Spleen (tissue), 11 donors: Measurements from ENCODE around the gene SHANK2. TPM values are rescaled to one million over a fixed set of nuclear protein-coding genes. Genes with fewer than 3 reads are reported as not detected.

ENCODE experiments used
- DNase-seq: peaks from one replicate; pipeline ENCODE4 v3.0.0-alpha.2; 2020
- H3K27ac ChIP-seq, 8 donors: fragments of 200-600 bp; sonication (generic) in 7 of 8; 1 replicate in 4 of 8; 2 replicates in 4 of 8; pipeline versions ENCODE4 v1.5.0 to v1.8.0; 2016 to 2021; ENCODE audit warnings: inconsistent platforms in 4 of 8, mild to moderate bottlenecking in 4 of 8, moderate library complexity in 1 of 8
- H3K27me3 ChIP-seq, 7 donors: fragments of 200-600 bp; sonication (generic) in 6 of 7; replicated peaks in 1 of 7; 1 replicate in 4 of 7; 2 replicates in 3 of 7; pipeline versions ENCODE4 v1.5.0 to v1.8.0; 2016 to 2021; ENCODE audit warnings: inconsistent platforms in 3 of 7, mild to moderate bottlenecking in 1 of 7
- H3K36me3 ChIP-seq, 6 donors: fragments of 200-600 bp; sonication (generic) in 5 of 6; 1 replicate in 4 of 6; 2 replicates in 2 of 6; pipeline versions ENCODE4 v1.5.0 to v1.8.0; 2016 to 2021; ENCODE audit warnings: inconsistent platforms in 2 of 6
- H3K4me1 ChIP-seq, 6 donors: fragments of 200-600 bp; sonication (generic) in 5 of 6; 1 replicate in 3 of 6; 2 replicates in 3 of 6; pipeline versions ENCODE4 v1.5.0 to v1.8.0; 2016 to 2021; ENCODE audit warnings: inconsistent platforms in 3 of 6
- H3K4me3 ChIP-seq, 8 donors: fragments of 200-600 bp; sonication (generic) in 7 of 8; 1 replicate in 4 of 8; 2 replicates in 4 of 8; pipeline versions ENCODE4 v1.5.0 to v1.8.0; 2016 to 2021; ENCODE audit warnings: inconsistent platforms in 4 of 8, mild to moderate bottlenecking in 4 of 8, moderate library complexity in 2 of 8
- H3K9me3 ChIP-seq, 8 donors: fragments of 200-600 bp; sonication (generic) in 7 of 8; 1 replicate in 4 of 8; 2 replicates in 4 of 8; pipeline versions ENCODE4 v1.5.0 to v1.8.0; 2016 to 2021; ENCODE audit warnings: inconsistent platforms in 4 of 8
- POLR2A ChIP-seq, 3 donors: fragments of 450-650 bp; IDR thresholded peaks; one replicate each; pipeline ENCODE4 v1.5.1; 2017; ENCODE audit warnings: antibody characterized with exemption in 3 of 3, mild to moderate bottlenecking in 1 of 3
- POLR2AphosphoS5 ChIP-seq, 3 donors: sonication (generic); formaldehyde crosslinking; IDR thresholded peaks; one replicate each; pipeline ENCODE4 v1.5.1; 2017; ENCODE audit warnings: antibody characterized with exemption in 3 of 3
- WGBS, 5 donors: extraction: QIAGEN DNeasy Blood & Tissue Kit in 3 of 5; methylation state at CpG; one replicate each; pipeline versions ENCODE4 v1.1.5 to v1.1.7; 2013 to 2018; 5-methylcytosine and 5-hydroxymethylcytosine counted together
- intact Hi-C: fragments of 100-400 bp; cut with DNase I; formaldehyde crosslinking; loops from one replicate; pipeline ENCODE4 v1.15.0; 2023; ENCODE audit warnings: low total_unique reads
- polyA plus RNA-seq, 3 donors: library from polyadenylated mRNA; stranded (reverse); fragments of 200-250 nt; gene quantifications; one replicate each; pipeline ENCODE4 v1.2.1, GENCODE V29; 2013
- total RNA-seq, 7 donors: library from RNA; depleted of rRNA in 3 of 7; stranded (reverse); fragments of >200 nt in 3 of 7; fragmentation: NEBNext Ultra II Directional in 4 of 7; extraction: Animal tissue kit (Norgen Biotek cat#: 25700) in 4 of 7; gene quantifications; one replicate each; pipeline versions ENCODE4 v1.1.0 to v1.2.1, GENCODE V29; 2016 to 2021
- TF ChIP-seq, protein P1 (sequence below), 11 experiments: fragments of 200-600 bp in 7 of 11; fragments of 450-650 bp in 4 of 11; sonication (generic) in 4 of 11; IDR thresholded peaks in 8 of 11; conservative IDR thresholded peaks in 3 of 11; 1 replicate in 7 of 11; 2 replicates in 4 of 11; pipeline versions ENCODE4 v1.4.0 to v1.8.0; 2016 to 2021; ENCODE audit warnings: antibody characterized with exemption in 11 of 11, inconsistent platforms in 4 of 11, mild to moderate bottlenecking in 1 of 11
- donor health status: healthy with polysubstance abuse.
- donor health status: DM: no; HTN: no; CAD: no; lungs with moderate emphysema.
- donor health status: DM: no; HTN: no; CAD: no.
- donor health status: Bipolar disorder and iron deficiency.
- donor health status: healthy.
- donor health status: DM: no; HTN: no; CAD: no.
- donor health status: DM: yes; HTN: yes; CAD: no.

SHANK2 gene
- total and polyA plus RNA-seq, 10 donors, result 0.30 to 23.8 (median 9.4) TPM

GRCh38 chr11:71281204-71281603 lies 28.8 kb upstream of the SHANK2 start:
- no peak for DNase-seq
- Histone ChIP-seq H3K36me3 (no peaks in the 10 kb centered on the region), H3K27ac (no peak overlapping the region), H3K9me3 (no peaks in the 10 kb centered on the region), H3K4me3 (no peak overlapping the region), H3K27me3 (peaks cover 0 to 3% (median 0%) of the 10 kb centered on the region in 7 donors), H3K4me1 (peaks cover 0 to 10% (median 0%) of the 10 kb centered on the region in 6 donors)
- WGBS, 5 donors, result 90 to 97% (median 94%) methylated on average over 3 of the region's 3 CpGs
- TF ChIP-seq POLR2A (IDR thresholded peaks at IDR 0.05) (no peak), POLR2AphosphoS5 (IDR thresholded peaks at IDR 0.05) (no peak)
- TF ChIP-seq, protein P1, sequence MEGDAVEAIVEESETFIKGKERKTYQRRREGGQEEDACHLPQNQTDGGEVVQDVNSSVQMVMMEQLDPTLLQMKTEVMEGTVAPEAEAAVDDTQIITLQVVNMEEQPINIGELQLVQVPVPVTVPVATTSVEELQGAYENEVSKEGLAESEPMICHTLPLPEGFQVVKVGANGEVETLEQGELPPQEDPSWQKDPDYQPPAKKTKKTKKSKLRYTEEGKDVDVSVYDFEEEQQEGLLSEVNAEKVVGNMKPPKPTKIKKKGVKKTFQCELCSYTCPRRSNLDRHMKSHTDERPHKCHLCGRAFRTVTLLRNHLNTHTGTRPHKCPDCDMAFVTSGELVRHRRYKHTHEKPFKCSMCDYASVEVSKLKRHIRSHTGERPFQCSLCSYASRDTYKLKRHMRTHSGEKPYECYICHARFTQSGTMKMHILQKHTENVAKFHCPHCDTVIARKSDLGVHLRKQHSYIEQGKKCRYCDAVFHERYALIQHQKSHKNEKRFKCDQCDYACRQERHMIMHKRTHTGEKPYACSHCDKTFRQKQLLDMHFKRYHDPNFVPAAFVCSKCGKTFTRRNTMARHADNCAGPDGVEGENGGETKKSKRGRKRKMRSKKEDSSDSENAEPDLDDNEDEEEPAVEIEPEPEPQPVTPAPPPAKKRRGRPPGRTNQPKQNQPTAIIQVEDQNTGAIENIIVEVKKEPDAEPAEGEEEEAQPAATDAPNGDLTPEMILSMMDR (IDR thresholded peaks at IDR 0.05 in 8 of 11, conservative IDR thresholded peaks at IDR 0.05 in 3 of 11), result no peak
- intact Hi-C loops, result no loop called here

DNA sequence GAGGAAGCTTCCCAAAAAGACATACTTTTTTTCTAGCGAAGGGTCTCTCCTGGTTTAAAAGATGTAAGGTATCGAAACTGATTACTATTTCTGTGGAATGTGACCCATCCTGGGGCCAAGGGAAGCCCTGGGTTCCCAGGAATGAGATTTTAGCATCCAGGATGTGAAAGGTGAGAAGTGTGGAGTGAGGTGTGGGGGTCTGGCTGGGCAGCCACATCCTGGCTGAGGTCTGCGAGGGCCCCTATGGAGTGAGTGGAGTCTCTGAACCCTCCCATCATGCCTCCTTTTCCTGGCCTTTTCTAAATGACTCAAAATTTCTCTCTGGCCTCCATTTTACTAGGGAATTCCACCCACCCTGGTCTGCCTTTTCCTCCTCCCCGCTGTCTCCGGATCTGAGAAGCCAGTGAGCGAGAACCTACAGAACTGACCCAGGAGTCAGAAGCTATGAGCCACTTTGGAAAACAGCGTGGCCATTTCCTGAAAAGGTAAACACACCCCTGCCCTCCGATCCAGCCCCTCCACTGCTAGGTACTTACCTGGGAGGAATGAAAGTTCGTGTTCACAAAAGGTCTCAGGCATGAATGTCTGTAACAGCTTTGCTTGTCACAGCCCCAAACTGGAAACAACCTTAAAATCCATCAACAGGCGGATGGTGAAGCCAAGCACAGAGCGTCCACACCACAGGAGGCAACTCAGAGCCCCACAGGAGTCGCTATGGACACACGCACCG lies 27.7 kb upstream of the SHANK2 start:
- intact Hi-C loops, result no loop called here
- peaks cover 0 to 6% (median 0%) of the 10 kb centered on the region in 7 donors for H3K27me3 ChIP-seq
- peaks cover 0 to 10% (median 0%) of the 10 kb centered on the region in 6 donors for H3K4me1 ChIP-seq
- H3K36me3 ChIP-seq, result no peaks in the 10 kb centered on the region
- H3K27ac ChIP-seq, result no peak overlapping the region
- no peaks in the 10 kb centered on the region for H3K9me3 ChIP-seq
- WGBS, 5 donors, result 71 to 82% (median 77%) methylated on average over 14 of the region's 14 CpGs
- TF ChIP-seq POLR2AphosphoS5 (IDR thresholded peaks at IDR 0.05) (no peak), POLR2A (IDR thresholded peaks at IDR 0.05) (no peak)
- TF ChIP-seq, protein P1 (IDR thresholded peaks at IDR 0.05 in 8 of 11, conservative IDR thresholded peaks at IDR 0.05 in 3 of 11), result no peak
- no peak overlapping the region for H3K4me3 ChIP-seq
- no peak for DNase-seq

DNA sequence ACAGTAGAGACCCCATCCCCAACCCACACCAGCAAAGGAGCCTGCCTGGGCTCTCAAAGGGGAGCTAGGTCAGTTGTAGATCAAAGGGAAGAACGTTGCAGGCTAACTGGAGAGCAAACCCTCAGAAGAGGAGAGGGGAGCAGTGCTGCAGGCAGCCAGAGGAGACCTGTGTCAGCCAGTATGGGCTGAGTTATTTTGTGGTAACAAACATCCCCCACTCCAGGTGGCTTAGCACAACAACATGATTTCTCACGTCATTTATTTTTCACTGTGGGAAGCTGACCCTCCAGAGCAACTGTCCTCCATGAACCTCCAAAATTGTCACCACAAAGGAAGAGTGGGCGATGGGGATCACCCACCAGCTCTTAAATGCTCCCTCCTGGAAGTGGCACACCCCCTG lies 19.8 kb upstream of the SHANK2 start:
- whole genome bisulfite sequencing, 5 donors, result 72 to 84% (median 75%) methylated on average over 3 of the region's 3 CpGs
- no peak overlapping the region for H3K27ac ChIP-seq
- H3K9me3 ChIP-seq, result peaks cover 0 to 30% (median 20%) of the 10 kb centered on the region in 8 donors
- DNase-seq, result no peak
- intact Hi-C loops, result no loop called here
- H3K4me3 ChIP-seq, result no peak overlapping the region
- H3K27me3 ChIP-seq, result peaks cover 0 to 24% (median 0%) of the 10 kb centered on the region in 7 donors
- H3K36me3 ChIP-seq, result no peaks in the 10 kb centered on the region
- TF ChIP-seq POLR2AphosphoS5 (IDR thresholded peaks at IDR 0.05), result no peak
- TF ChIP-seq POLR2A (IDR thresholded peaks at IDR 0.05), result no peak
- TF ChIP-seq, protein P1 (IDR thresholded peaks at IDR 0.05 in 8 of 11, conservative IDR thresholded peaks at IDR 0.05 in 3 of 11), result no peak
- no peaks in the 10 kb centered on the region for H3K4me1 ChIP-seq

DNA sequence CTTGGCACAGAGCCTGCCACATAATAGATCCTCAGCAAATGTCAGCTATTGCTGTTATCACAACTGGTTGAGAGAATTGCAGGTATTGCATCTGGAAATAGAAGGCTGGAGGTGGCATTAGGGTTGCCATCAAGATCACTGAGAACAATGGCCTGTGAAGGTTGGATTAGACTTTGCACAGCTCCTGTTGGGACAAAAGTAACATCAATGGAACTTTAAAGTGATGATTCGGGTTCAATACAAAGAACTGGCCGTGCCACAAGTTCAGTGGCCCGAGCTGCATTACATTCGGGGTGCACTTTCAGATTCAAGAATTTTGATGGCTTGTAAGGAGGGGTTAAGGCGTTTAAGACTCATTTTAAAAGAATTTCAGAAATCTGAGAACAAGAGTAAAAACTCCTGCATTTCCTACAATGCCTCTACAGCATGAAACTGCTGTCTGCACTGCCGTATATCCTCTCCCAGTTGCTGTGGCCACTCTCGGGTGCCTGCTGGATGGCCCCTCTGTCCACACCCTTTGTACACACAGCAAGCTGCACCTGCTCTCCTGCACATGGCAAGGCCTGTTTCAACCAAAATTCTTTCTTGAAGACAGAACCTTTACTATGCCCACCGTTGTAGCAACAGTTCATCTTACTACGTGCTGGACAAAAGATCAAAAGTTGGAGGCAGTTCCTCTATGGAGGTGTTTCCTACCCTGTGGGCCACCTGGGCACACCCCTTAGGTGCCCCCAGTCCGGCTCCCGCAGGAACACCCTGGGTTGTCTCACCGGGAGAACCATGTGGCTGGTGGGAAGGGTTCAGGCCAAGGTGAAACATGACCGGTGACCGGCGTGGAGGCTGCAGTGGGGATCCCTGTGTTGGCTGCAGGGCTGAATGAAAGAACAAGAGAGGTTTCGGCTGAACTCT lies 17.5 kb upstream of the SHANK2 start:
- H3K4me1 ChIP-seq, result no peaks in the 10 kb centered on the region
- intact Hi-C loops, result no loop called here
- 79 to 89% (median 82%) methylated on average over 16 of the region's 16 CpGs for WGBS, 5 donors
- peaks cover 0 to 33% (median 4%) of the 10 kb centered on the region in 7 donors for H3K27me3 ChIP-seq
- no peaks in the 10 kb centered on the region for H3K36me3 ChIP-seq
- no peak overlapping the region for H3K4me3 ChIP-seq
- TF ChIP-seq POLR2AphosphoS5 (IDR thresholded peaks at IDR 0.05) (no peak), POLR2A (IDR thresholded peaks at IDR 0.05) (no peak)
- TF ChIP-seq, protein P1 (IDR thresholded peaks at IDR 0.05 in 8 of 11, conservative IDR thresholded peaks at IDR 0.05 in 3 of 11), result no peak
- H3K27ac ChIP-seq, result no peak overlapping the region
- DNase-seq, result no peak
- H3K9me3 ChIP-seq, result peaks cover 0 to 30% (median 20%) of the 10 kb centered on the region in 8 donors
